Retinal pigment epithelial cell (primary cell): ENCODE results near the gene NEK4.
"Not testable (repeated sequence)": the region's sequence is repeated elsewhere in the genome, so short reads cannot be mapped to it uniquely, and the experiment has no call there.

ENCODE experiments used
- DNase-seq: peaks from one replicate; pipeline ENCODE4 v3.0.0-alpha.2; 2010; ENCODE audit warnings: low read depth
- H3K4me3 ChIP-seq: 2 replicates; pipeline ENCODE4 v1.5.1; 2011; ENCODE audit warnings: mild to moderate bottlenecking, low read length, control low read depth, moderate library complexity
- CTCF ChIP-seq: conservative IDR thresholded peaks from 2 replicates; pipeline ENCODE4 v1.5.1; 2011; ENCODE audit warnings: low read depth, low read length, control low read depth, inconsistent platforms

Gene NEK4

GRCh38 chr3:52678265-52679198, 92.2 kb downstream of the NEK4 start:
- no peak overlapping the region for H3K4me3 ChIP-seq
- no peak for TF ChIP-seq CTCF
- no peak for DNase-seq

GRCh38 chr3:52676201-52676600, 94.5 kb downstream of the NEK4 start:
- not testable (repeated sequence) for H3K4me3 ChIP-seq, DNase-seq

- TF ChIP-seq CTCF, result no peak
- no peak for DNase-seq
- H3K4me3 ChIP-seq, result no peak overlapping the region
Measured at GRCh38 chr3:52671676-52672075, 99.1 kb downstream of the NEK4 start.

- H3K4me3 ChIP-seq, result no peak overlapping the region
- peak; percentile 99 for DNase-seq
- TF ChIP-seq CTCF, result no peak
Measured at GRCh38 chr3:52670621-52671521, 99.9 kb downstream of the NEK4 start.

GRCh38 chr3:52663098-52663497, 107.6 kb downstream of the NEK4 start:
- TF ChIP-seq CTCF, result no peak
- H3K4me3 ChIP-seq, result no peak overlapping the region
- no peak for DNase-seq

GRCh38 chr3:52660046-52660445, 110.7 kb downstream of the NEK4 start:
- DNase-seq, result no peak
- no peak overlapping the region for H3K4me3 ChIP-seq
- no peak for TF ChIP-seq CTCF
